Measurements from ENCODE around the gene HABP4.

HABP4 gene

GRCh38 chr9:96447406-96447805 lies 2.6 kb upstream of the HABP4 start:
- no peak for TF ChIP-seq REST (IDR thresholded peaks at IDR 0.05; ENCODE audit: insufficient read depth in 1 of 2, low read depth in 2 of 2, low read length in 2 of 2)
- no peak for TF ChIP-seq FOXP2 (optimal IDR thresholded peaks at IDR 0.05; ENCODE audit: borderline replicate concordance, extremely low read depth, extremely low read length, insufficient read depth)
- TF ChIP-seq POLR2AphosphoS5 (IDR thresholded peaks at IDR 0.05; ENCODE audit: low read depth, low read length): no peak
- no peak for TF ChIP-seq TAF1 (IDR thresholded peaks at IDR 0.05; ENCODE audit: borderline replicate concordance, insufficient read depth, low read length)
- TF ChIP-seq SIN3A (IDR thresholded peaks at IDR 0.05; ENCODE audit: borderline replicate concordance, insufficient read depth, low read length): no peak

- 0 out of 2 replicates have a peak, but pooled peaks have one; percentile 29 for TF ChIP-seq POLR2AphosphoS5 (IDR thresholded peaks at IDR 0.05; ENCODE audit: low read depth, low read length)
- no peak for TF ChIP-seq FOXP2 (optimal IDR thresholded peaks at IDR 0.05; ENCODE audit: borderline replicate concordance, extremely low read depth, extremely low read length, insufficient read depth)
- 0 out of 2 replicates have a peak, but pooled peaks have one; percentile 19 for TF ChIP-seq TAF1 (IDR thresholded peaks at IDR 0.05; ENCODE audit: borderline replicate concordance, insufficient read depth, low read length)
These were observed 1.3 kb upstream of the HABP4 start for GRCh38 chr9:96448546-96449170.

- TF ChIP-seq REST (IDR thresholded peaks at IDR 0.05; ENCODE audit: insufficient read depth in 1 of 2, low read depth in 2 of 2, low read length in 2 of 2) (no peak), FOXP2 (optimal IDR thresholded peaks at IDR 0.05; ENCODE audit: borderline replicate concordance, extremely low read depth, extremely low read length, insufficient read depth) (no peak), SIN3A (IDR thresholded peaks at IDR 0.05; ENCODE audit: borderline replicate concordance, insufficient read depth, low read length) (no peak), POLR2AphosphoS5 (IDR thresholded peaks at IDR 0.05; ENCODE audit: low read depth, low read length) (no peak), TAF1 (IDR thresholded peaks at IDR 0.05; ENCODE audit: borderline replicate concordance, insufficient read depth, low read length) (no peak)
These were observed 485 bp upstream of the HABP4 start for GRCh38 chr9:96449523-96449844.

- TF ChIP-seq SIN3A (IDR thresholded peaks at IDR 0.05; ENCODE audit: borderline replicate concordance, insufficient read depth, low read length): peak; percentile 14; the same call in 1 of the 2 replicates
- no peak for TF ChIP-seq TAF1 (IDR thresholded peaks at IDR 0.05; ENCODE audit: borderline replicate concordance, insufficient read depth, low read length)
- TF ChIP-seq FOXP2 (optimal IDR thresholded peaks at IDR 0.05; ENCODE audit: borderline replicate concordance, extremely low read depth, extremely low read length, insufficient read depth): peak; percentile 25
These were observed 902 bp downstream of the HABP4 start for GRCh38 chr9:96450613-96451528.

- TF ChIP-seq REST (IDR thresholded peaks at IDR 0.05; ENCODE audit: insufficient read depth in 1 of 2, low read depth in 2 of 2, low read length in 2 of 2) (no peak), FOXP2 (optimal IDR thresholded peaks at IDR 0.05; ENCODE audit: borderline replicate concordance, extremely low read depth, extremely low read length, insufficient read depth) (no peak), TAF1 (IDR thresholded peaks at IDR 0.05; ENCODE audit: borderline replicate concordance, insufficient read depth, low read length) (no peak), POLR2AphosphoS5 (IDR thresholded peaks at IDR 0.05; ENCODE audit: low read depth, low read length) (no peak), SIN3A (IDR thresholded peaks at IDR 0.05; ENCODE audit: borderline replicate concordance, insufficient read depth, low read length) (no peak)
These were observed 3.7 kb downstream of the HABP4 start for GRCh38 chr9:96453625-96454024.

All from PFSK-1 (cell line).